Measurements from ENCODE around the gene PADI3. TPM values are rescaled to one million over a fixed set of nuclear protein-coding genes. Genes with fewer than 3 reads are reported as not detected.

PADI3 gene
- total and polyA plus RNA-seq, 9 of the 15 experiments (the other 6 are each of a cell fraction or from before 2014, with no cell fraction given) = not detected

- TF ChIP-seq SP2 (IDR thresholded peaks at IDR 0.05; ENCODE audit: extremely low read depth, low read depth, low read length, poor library complexity, severe bottlenecking) = no peak
- 0 out of 2 replicates have a peak, but pooled peaks have one; percentile 28 for TF ChIP-seq SMARCA4 (IDR thresholded peaks at IDR 0.05)
These were observed 40.9 kb upstream of the PADI3 start (continued) for GRCh38 chr1:17207966-17208418.

- DNase-seq (ENCODE audit: extremely low read depth in 1 of 4, low spot score in 3 of 4) (no peak), ATAC-seq (no peak), FAIRE-seq (no peak)
- Histone ChIP-seq H3K79me2 (ENCODE audit: control insufficient read depth, insufficient read depth, low read length) (no peaks in the 10 kb centered on the region), H3K9ac (ENCODE audit: insufficient read depth in 1 of 2, low read depth in 2 of 2, low read length in 2 of 2) (no peak overlapping the region), H3K4me2 (ENCODE audit: insufficient read depth, low read length) (no peak overlapping the region), H3K9me1 (ENCODE audit: control insufficient read depth, insufficient read depth, low read length) (no peaks in the 10 kb centered on the region), H3K27me3 (ENCODE audit: control insufficient read depth in 2 of 2, insufficient read depth in 2 of 2, low read length in 2 of 2) (peaks cover 19 to 66% of the 10 kb centered on the region in 2 experiments), H3K9me3 (replicated peaks; ENCODE audit: control insufficient read depth, insufficient read depth, low read depth, low read length) (no peaks in the 10 kb centered on the region), H4K20me1 (replicated peaks; ENCODE audit: control insufficient read depth, insufficient read depth, low read length) (peaks cover 8% of the 10 kb centered on the region), H2AFZ (ENCODE audit: low read depth, low read length) (no peak overlapping the region), H3K36me3 (ENCODE audit: control insufficient read depth, insufficient read depth, low read length) (no peaks in the 10 kb centered on the region), H3K27ac (ENCODE audit: extremely low read depth, low read depth, low read length) (no peak overlapping the region), H3K4me3 (no peak overlapping the region), H3K4me1 (replicated peaks in 1 of 2; ENCODE audit: control insufficient read depth in 2 of 2, insufficient read depth in 2 of 2, low read length in 2 of 2) (peaks cover 0 to 7% of the 10 kb centered on the region in 2 experiments; a peak in 2 of 5 replicates)
- intact Hi-C loops (cut with micrococcal nuclease) = no loop called here
- WGBS (ENCODE audit: insufficient coverage, low coverage, missing lambda C conversion rate) = 6% methylated on average over 3 of the region's 3 CpGs
- in situ Hi-C loops (cut with MboI) = no loop called here
- TF ChIP-seq ELF1 (tag; IDR thresholded peaks at IDR 0.05) (no peak), ZKSCAN3 (CRISPR knock-in tag; IDR thresholded peaks at IDR 0.05) (peak; percentile 88), SOX6 (IDR thresholded peaks at IDR 0.05) (no peak), ZNF740 (CRISPR knock-in tag; IDR thresholded peaks at IDR 0.05) (peak; percentile 46; the same call in 1 of the 2 replicates), ZNF740 (tag; IDR thresholded peaks at IDR 0.05) (no peak), BMI1 (IDR thresholded peaks at IDR 0.05; ENCODE audit: low read length) (no peak)
- BruUV-seq (replicated peaks) = no TSS peak
- CTCF ChIA-PET (ENCODE audit: low intra/inter-chr PET ratio) = no interaction called here
- POLR2A ChIA-PET = interaction anchor here (0.6 to 0.9 kb wide), 3 partner anchors 13 to 313 kb away, joined by 3 to 5 read pairs (median 4); no protein-coding TSS in a partner anchor
These were observed 40.4 kb upstream of the PADI3 start for GRCh38 chr1:17208546-17208945.
